ENCODE data around the gene PUS1.
"Not testable (repeated sequence)": the region's sequence is repeated elsewhere in the genome, so short reads cannot be mapped to it uniquely, and the experiment has no call there.

Gene PUS1

GRCh38 chr12:131963381-131963780, 34.3 kb downstream of the PUS1 start:
- Mint-ChIP-seq H3K27ac (no peak overlapping the region), H3K36me3 (peaks cover 10 to 28% of the 10 kb centered on the region in 2 donors), H3K27me3 (no peaks in the 10 kb centered on the region), H3K9me3 (no peaks in the 10 kb centered on the region), H3K4me1 (peaks cover 29 to 63% of the 10 kb centered on the region in 2 donors), H3K4me3 (no peak overlapping the region)
- DNase-seq (no peak), ATAC-seq (replicated peaks) (no peak)

- DNase-seq: no peak
- Mint-ChIP-seq H3K4me3 (no peak overlapping the region), H3K36me3 (peaks cover 11 to 36% of the 10 kb centered on the region in 2 donors), H3K27me3 (no peaks in the 10 kb centered on the region), H3K9me3 (no peaks in the 10 kb centered on the region), H3K4me1 (peaks cover 18 to 54% of the 10 kb centered on the region in 2 donors), H3K27ac (no peak overlapping the region)
- ATAC-seq (replicated peaks): no peak
Measured at GRCh38 chr12:131965073-131965472, 36.0 kb downstream of the PUS1 start.

GRCh38 chr12:131971226-131971625, 42.1 kb downstream of the PUS1 start:
- Mint-ChIP-seq H3K36me3 (peaks cover 8 to 19% of the 10 kb centered on the region in 2 donors), H3K27me3 (no peaks in the 10 kb centered on the region), H3K4me1 (peaks cover 11 to 48% of the 10 kb centered on the region in 2 donors), H3K4me3 (no peak overlapping the region), H3K9me3 (no peaks in the 10 kb centered on the region), H3K27ac (no peak overlapping the region)
- no peak for ATAC-seq (replicated peaks)
- no peak for DNase-seq

- peaks cover 14 to 26% of the 10 kb centered on the region in 2 donors for H3K36me3 Mint-ChIP-seq
- no peak for ATAC-seq (replicated peaks)
- no peak for DNase-seq
- H3K9me3 Mint-ChIP-seq: no peaks in the 10 kb centered on the region
- no peak overlapping the region for H3K4me3 Mint-ChIP-seq
- peaks cover 8 to 27% of the 10 kb centered on the region in 2 donors for H3K4me1 Mint-ChIP-seq
- H3K27ac Mint-ChIP-seq: no peak overlapping the region
- no peaks in the 10 kb centered on the region for H3K27me3 Mint-ChIP-seq
Measured at GRCh38 chr12:131975228-131975627, 46.2 kb downstream of the PUS1 start.

- H3K4me1 Mint-ChIP-seq: peaks cover 8 to 13% of the 10 kb centered on the region in 2 donors
- H3K36me3 Mint-ChIP-seq: peaks cover 28 to 44% of the 10 kb centered on the region in 2 donors
- no peaks in the 10 kb centered on the region for H3K27me3 Mint-ChIP-seq
- H3K27ac Mint-ChIP-seq: no peak overlapping the region
- no peak overlapping the region for H3K4me3 Mint-ChIP-seq
- H3K9me3 Mint-ChIP-seq: no peaks in the 10 kb centered on the region
- ATAC-seq (replicated peaks): no peak
- DNase-seq: no peak
Measured at GRCh38 chr12:131979606-131980005, 50.5 kb downstream of the PUS1 start.

GRCh38 chr12:131980263-131980662, 51.2 kb downstream of the PUS1 start:
- H3K4me3 Mint-ChIP-seq: no peak overlapping the region
- no peaks in the 10 kb centered on the region for H3K27me3 Mint-ChIP-seq
- DNase-seq: no peak
- H3K27ac Mint-ChIP-seq: peak overlapping the region; percentile 25
- H3K4me1 Mint-ChIP-seq: peaks cover 7 to 10% of the 10 kb centered on the region in 2 donors
- peaks cover 30 to 42% of the 10 kb centered on the region in 2 donors for H3K36me3 Mint-ChIP-seq
- no peaks in the 10 kb centered on the region for H3K9me3 Mint-ChIP-seq
- no peak for ATAC-seq (replicated peaks)

- Mint-ChIP-seq H3K4me1 (peaks cover 0 to 6% of the 10 kb centered on the region in 2 donors), H3K27ac (no peak overlapping the region), H3K27me3 (no peaks in the 10 kb centered on the region), H3K9me3 (no peaks in the 10 kb centered on the region), H3K4me3 (no peak overlapping the region), H3K36me3 (peaks cover 31 to 44% of the 10 kb centered on the region in 2 donors)
- ATAC-seq (replicated peaks) (no peak), DNase-seq (no peak)
Measured at GRCh38 chr12:131981388-131981787, 52.3 kb downstream of the PUS1 start.

- H3K36me3 Mint-ChIP-seq: peaks cover 36 to 50% of the 10 kb centered on the region in 2 donors
- H3K4me1 Mint-ChIP-seq: peaks cover 0 to 6% of the 10 kb centered on the region in 2 donors
- ATAC-seq (replicated peaks) (no peak), DNase-seq (no peak)
- H3K27ac Mint-ChIP-seq: peak overlapping the region; percentile 14
- H3K4me3 Mint-ChIP-seq: no peak overlapping the region
- H3K9me3 Mint-ChIP-seq: no peaks in the 10 kb centered on the region
- H3K27me3 Mint-ChIP-seq: no peaks in the 10 kb centered on the region
Measured at GRCh38 chr12:131982041-131982440, 53.0 kb downstream of the PUS1 start.

GRCh38 chr12:131983026-131983425, 54.0 kb downstream of the PUS1 start:
- H3K4me1 Mint-ChIP-seq: peaks cover 0 to 8% of the 10 kb centered on the region in 2 donors
- ATAC-seq (replicated peaks): no peak
- DNase-seq: no peak

GRCh38 chr12:131983554-131983953, 54.5 kb downstream of the PUS1 start:
- H3K27me3 Mint-ChIP-seq: no peaks in the 10 kb centered on the region
- DNase-seq: no peak
- peaks cover 0 to 5% of the 10 kb centered on the region in 2 donors for H3K4me1 Mint-ChIP-seq
- ATAC-seq (replicated peaks): no peak
- H3K4me3 Mint-ChIP-seq: no peak overlapping the region
- peaks cover 40 to 52% of the 10 kb centered on the region in 2 donors for H3K36me3 Mint-ChIP-seq
- H3K9me3 Mint-ChIP-seq: no peaks in the 10 kb centered on the region
- H3K27ac Mint-ChIP-seq: no peak overlapping the region

More at GRCh38 chr12:131983026-131983425, 54.0 kb downstream of the PUS1 start:
- H3K27ac Mint-ChIP-seq: no peak overlapping the region
- no peaks in the 10 kb centered on the region for H3K27me3 Mint-ChIP-seq
- peaks cover 38 to 52% of the 10 kb centered on the region in 2 donors for H3K36me3 Mint-ChIP-seq
- no peak overlapping the region for H3K4me3 Mint-ChIP-seq
- H3K9me3 Mint-ChIP-seq: no peaks in the 10 kb centered on the region

GRCh38 chr12:131984334-131984733, 55.3 kb downstream of the PUS1 start:
- Mint-ChIP-seq H3K36me3 (peaks cover 47 to 58% of the 10 kb centered on the region in 2 donors), H3K27me3 (no peaks in the 10 kb centered on the region), H3K27ac (no peak overlapping the region), H3K9me3 (no peaks in the 10 kb centered on the region), H3K4me3 (no peak overlapping the region), H3K4me1 (peaks cover 0 to 5% of the 10 kb centered on the region in 2 donors)
- ATAC-seq (replicated peaks) (no peak), DNase-seq (no peak)

GRCh38 chr12:131985510-131985875, 56.4 kb downstream of the PUS1 start:
- H3K27me3 Mint-ChIP-seq; H3K4me3 Mint-ChIP-seq; H3K27ac Mint-ChIP-seq; H3K4me1 Mint-ChIP-seq; ATAC-seq (replicated peaks); H3K9me3 Mint-ChIP-seq; DNase-seq: not testable (repeated sequence)
- peaks cover 49 to 57% of the 10 kb centered on the region in 2 donors for H3K36me3 Mint-ChIP-seq

GRCh38 chr12:131986361-131986760, 57.3 kb downstream of the PUS1 start:
- no peak overlapping the region for H3K4me3 Mint-ChIP-seq
- peak overlapping the region; percentile 78 for H3K27ac Mint-ChIP-seq
- ATAC-seq (replicated peaks) (no peak), DNase-seq (no peak)
- no peaks in the 10 kb centered on the region for H3K9me3 Mint-ChIP-seq
- peaks cover 51 to 57% of the 10 kb centered on the region in 2 donors for H3K36me3 Mint-ChIP-seq
- H3K4me1 Mint-ChIP-seq: peaks cover 0 to 5% of the 10 kb centered on the region in 2 donors
- H3K27me3 Mint-ChIP-seq: no peaks in the 10 kb centered on the region

- peaks cover 49 to 52% of the 10 kb centered on the region in 2 donors for H3K36me3 Mint-ChIP-seq
- no peak for ATAC-seq (replicated peaks)
- peak overlapping the region; percentile 78 for H3K27ac Mint-ChIP-seq
- H3K4me3 Mint-ChIP-seq: no peak overlapping the region
- DNase-seq: no peak
- H3K27me3 Mint-ChIP-seq: no peaks in the 10 kb centered on the region
- H3K4me1 Mint-ChIP-seq: peaks cover 0 to 3% of the 10 kb centered on the region in 2 donors
- H3K9me3 Mint-ChIP-seq: no peaks in the 10 kb centered on the region
Measured at GRCh38 chr12:131986910-131987309, 57.8 kb downstream of the PUS1 start.

GRCh38 chr12:131987552-131987951, 58.5 kb downstream of the PUS1 start:
- H3K36me3 Mint-ChIP-seq: peaks cover 51 to 54% of the 10 kb centered on the region in 2 donors
- H3K27ac Mint-ChIP-seq: peak overlapping the region; percentile 31
- no peak for DNase-seq

More at GRCh38 chr12:131987552-131987951, 58.5 kb downstream of the PUS1 start:
- H3K4me1 Mint-ChIP-seq: peaks cover 0 to 3% of the 10 kb centered on the region in 2 donors
- H3K4me3 Mint-ChIP-seq: no peak overlapping the region
- H3K9me3 Mint-ChIP-seq: no peaks in the 10 kb centered on the region
- ATAC-seq (replicated peaks): no peak
- H3K27me3 Mint-ChIP-seq: no peaks in the 10 kb centered on the region

Data from stimulated activated naive B cell treated with anti-CD40 and anti-IgM and Interleukin-4, amounts not matched to agents 10 μg/mL and 1 μg/mL and 100 μg/mL, for 72 hours (primary cell).